DOHH2 (cell line): Measurements from ENCODE around the gene SOBP.

ENCODE experiments used
- H3F3A ChIP-seq: fragments of 200-600 bp; sonication (generic), shearing (Covaris generic); 2 replicates; pipeline ENCODE4 v1.6.0; 2016; ENCODE audit warnings: antibody characterized with exemption, mild to moderate bottlenecking; ENCODE audit not compliant: control insufficient read depth, insufficient read depth
- H3K27ac ChIP-seq: fragments of 200-600 bp; sonication (generic); 2 replicates; pipeline ENCODE4 v1.5.1; 2014; ENCODE audit warnings: low read depth, mild to moderate bottlenecking, low read length, moderate library complexity
- H3K27me3 ChIP-seq: fragments of 200-600 bp; sonication (generic); 2 replicates; pipeline ENCODE4 v1.6.1; 2014; ENCODE audit warnings: mild to moderate bottlenecking, low read length, mixed read lengths; ENCODE audit not compliant: control insufficient read depth
- H3K36me3 ChIP-seq: fragments of 200-600 bp; sonication (generic); 2 replicates; pipeline ENCODE4 v1.6.1; 2014; ENCODE audit warnings: mild to moderate bottlenecking, low read length, moderate library complexity, mixed read lengths; ENCODE audit not compliant: control insufficient read depth
- H3K4me1 ChIP-seq: fragments of 200-600 bp; sonication (generic); 2 replicates; pipeline ENCODE4 v1.6.1; 2014; ENCODE audit warnings: mild to moderate bottlenecking, low read length, mixed read lengths; ENCODE audit not compliant: control insufficient read depth
- H3K4me2 ChIP-seq: fragments of 200-600 bp; sonication (generic); 2 replicates; pipeline ENCODE4 v1.6.0; 2014; ENCODE audit warnings: mild to moderate bottlenecking, low read length, moderate library complexity
- H3K4me3 ChIP-seq: fragments of 200-600 bp; sonication (generic); 2 replicates; pipeline ENCODE4 v1.5.1; 2014; ENCODE audit warnings: mild to moderate bottlenecking, low read length, mixed read lengths
- H3K79me2 ChIP-seq: fragments of 200-600 bp; sonication (generic); 2 replicates; pipeline ENCODE4 v1.6.1; 2014; ENCODE audit warnings: mild to moderate bottlenecking, low read length, mixed read lengths; ENCODE audit not compliant: control insufficient read depth
- H3K9me2 ChIP-seq: fragments of 200-600 bp; sonication (generic); replicated peaks from 2 replicates; pipeline ENCODE4 v1.6.1; 2014; ENCODE audit warnings: mild to moderate bottlenecking, low read length, mixed read lengths; ENCODE audit not compliant: control insufficient read depth
- H3K9me3 ChIP-seq: fragments of 200-600 bp; sonication (generic); 2 replicates; pipeline ENCODE4 v1.6.1; 2014; ENCODE audit warnings: antibody characterized with exemption, low read length, mixed read lengths; ENCODE audit not compliant: control insufficient read depth, insufficient read depth
- H4K20me1 ChIP-seq: fragments of 200-600 bp; sonication (generic); 2 replicates; pipeline ENCODE4 v1.6.0; 2014; ENCODE audit warnings: low read depth, mild to moderate bottlenecking, antibody characterized with exemption, low read length, moderate library complexity; ENCODE audit not compliant: control insufficient read depth, insufficient read depth
- CTCF ChIP-seq: fragments of 200-600 bp; sonication (generic); IDR thresholded peaks from one replicate; pipeline ENCODE4 v1.5.1; 2014; ENCODE audit warnings: antibody characterized with exemption, mild to moderate bottlenecking, low read depth, low read length; ENCODE audit not compliant: poor library complexity, severe bottlenecking
- EZH2phosphoT487 ChIP-seq: fragments of 200-600 bp; sonication (generic); IDR thresholded peaks from 2 replicates; pipeline ENCODE4 v1.6.1; 2017; ENCODE audit warnings: borderline replicate concordance, mild to moderate bottlenecking, antibody characterized with exemption, low read length, moderate library complexity, mixed read lengths

SOBP gene

GRCh38 chr6:107582086-107582485, 92.2 kb downstream of the SOBP start:
- no peak overlapping the region for H3K4me3 ChIP-seq
- H3F3A ChIP-seq: no peaks in the 10 kb centered on the region
- no peaks in the 10 kb centered on the region for H4K20me1 ChIP-seq
- H3K9me2 ChIP-seq: no peaks in the 10 kb centered on the region
- no peaks in the 10 kb centered on the region for H3K9me3 ChIP-seq
- H3K36me3 ChIP-seq: no peaks in the 10 kb centered on the region
- TF ChIP-seq EZH2phosphoT487 (no peak), CTCF (no peak)
- H3K27ac ChIP-seq: no peak overlapping the region
- H3K79me2 ChIP-seq: no peaks in the 10 kb centered on the region
- no peaks in the 10 kb centered on the region for H3K27me3 ChIP-seq
- H3K4me2 ChIP-seq: no peak overlapping the region
- no peaks in the 10 kb centered on the region for H3K4me1 ChIP-seq

DNA sequence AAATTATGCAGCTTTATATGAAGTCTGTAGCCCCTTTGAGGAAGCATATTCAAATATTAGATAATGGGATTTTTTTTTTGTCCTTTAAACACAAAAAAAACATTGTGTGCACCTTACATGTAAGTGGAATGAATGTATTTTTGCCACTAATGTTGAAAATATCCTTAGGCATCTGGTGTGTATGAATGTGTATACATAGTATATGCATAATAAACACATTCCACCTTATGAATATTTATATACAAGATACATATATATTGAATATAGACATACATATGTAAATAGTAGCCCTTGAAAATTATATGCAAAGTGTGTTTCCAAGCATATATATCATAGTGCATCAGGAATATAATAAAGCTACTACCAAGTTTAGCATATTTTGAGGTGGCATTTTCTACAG, 94.8 kb downstream of the SOBP start:
- Histone ChIP-seq H3K9me2 (no peaks in the 10 kb centered on the region), H3K4me2 (no peak overlapping the region), H3K27me3 (no peaks in the 10 kb centered on the region), H3K4me3 (no peak overlapping the region), H3K36me3 (no peaks in the 10 kb centered on the region), H3K27ac (no peak overlapping the region), H4K20me1 (no peaks in the 10 kb centered on the region), H3K9me3 (no peaks in the 10 kb centered on the region), H3K4me1 (no peaks in the 10 kb centered on the region), H3K79me2 (no peaks in the 10 kb centered on the region), H3F3A (no peaks in the 10 kb centered on the region)
- TF ChIP-seq EZH2phosphoT487 (no peak), CTCF (no peak)

DNA sequence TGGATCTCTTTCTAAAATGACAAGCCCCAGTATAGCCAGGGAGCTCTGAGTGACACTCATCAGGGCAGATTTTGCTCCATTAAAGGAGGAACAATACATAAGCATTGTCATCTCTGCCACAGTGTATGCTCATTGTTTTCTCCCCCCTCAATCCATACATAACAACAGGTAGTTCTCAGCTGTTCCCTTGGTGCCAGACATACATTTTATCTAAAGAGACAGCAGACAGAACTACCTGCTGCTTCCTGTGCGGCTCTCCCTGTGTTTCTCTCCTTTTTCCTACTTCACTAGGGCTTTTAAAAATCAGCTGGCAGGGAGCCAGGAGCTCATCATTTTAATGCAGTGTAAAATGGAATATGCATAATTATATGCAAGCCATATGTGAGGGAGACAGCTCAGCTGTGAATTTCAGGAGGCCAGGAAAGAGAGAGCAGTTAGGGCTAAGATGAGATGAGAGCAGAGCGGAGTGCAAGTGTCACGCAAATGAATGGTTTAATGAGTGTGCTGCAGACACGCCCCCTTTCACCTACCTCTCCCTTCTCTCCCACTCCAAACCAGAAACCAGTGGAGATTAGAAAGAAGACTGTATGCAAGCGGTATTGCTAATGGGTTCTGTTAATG, 96.0 kb downstream of the SOBP start:
- no peak for TF ChIP-seq CTCF
- no peak for TF ChIP-seq EZH2phosphoT487
- no peak overlapping the region for H3K4me3 ChIP-seq
- no peak overlapping the region for H3K4me2 ChIP-seq
- no peaks in the 10 kb centered on the region for H3F3A ChIP-seq
- no peaks in the 10 kb centered on the region for H4K20me1 ChIP-seq
- H3K36me3 ChIP-seq: no peaks in the 10 kb centered on the region
- no peak overlapping the region for H3K27ac ChIP-seq
- H3K4me1 ChIP-seq: peaks cover 7% of the 10 kb centered on the region; the same call in 1 of the 2 replicates
- H3K27me3 ChIP-seq: no peaks in the 10 kb centered on the region
- no peaks in the 10 kb centered on the region for H3K9me3 ChIP-seq
- no peaks in the 10 kb centered on the region for H3K79me2 ChIP-seq
- H3K9me2 ChIP-seq: no peaks in the 10 kb centered on the region

DNA sequence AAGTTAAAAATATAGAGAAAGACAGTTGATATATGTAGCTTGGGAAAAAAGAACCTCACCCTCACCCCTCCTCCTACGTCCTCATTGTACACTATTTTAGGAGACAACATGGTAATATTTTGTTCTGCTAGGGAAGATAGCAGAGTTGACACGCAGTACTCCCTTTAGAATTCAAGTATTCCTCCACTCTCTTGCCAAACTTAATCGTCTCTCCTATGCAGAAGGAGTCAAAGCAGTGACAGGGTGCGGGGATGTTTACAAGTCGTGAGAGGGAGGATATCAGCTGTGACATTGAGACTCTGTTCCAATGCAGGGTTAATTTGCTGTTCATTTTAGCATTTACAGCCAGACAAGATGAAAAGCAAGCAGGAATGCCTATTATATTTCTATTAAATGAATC, 97.5 kb downstream of the SOBP start:
- Histone ChIP-seq H3K4me1 (peaks cover 7% of the 10 kb centered on the region; the same call in 1 of the 2 replicates), H3K36me3 (no peaks in the 10 kb centered on the region), H3K4me3 (no peak overlapping the region), H3K27ac (no peak overlapping the region), H3K4me2 (no peak overlapping the region), H3K27me3 (no peaks in the 10 kb centered on the region), H3K9me3 (no peaks in the 10 kb centered on the region), H4K20me1 (no peaks in the 10 kb centered on the region), H3K9me2 (no peaks in the 10 kb centered on the region), H3F3A (no peaks in the 10 kb centered on the region), H3K79me2 (no peaks in the 10 kb centered on the region)
- no peak for TF ChIP-seq EZH2phosphoT487
- no peak for TF ChIP-seq CTCF
